Measurements from ENCODE around the gene LINC00305.

The LINC00305 gene

GRCh38 chr18:64082513-64082912 is 66.4 kb downstream of the LINC00305 start:
- Histone ChIP-seq H3K9me3 (ENCODE audit: control insufficient read depth, insufficient read depth, low read depth, low read length) (no peaks in the 10 kb centered on the region), H3K27ac (ENCODE audit: extremely low read depth, low read depth, low read length) (no peak overlapping the region), H3K36me3 (ENCODE audit: control insufficient read depth in 2 of 2, insufficient read depth in 1 of 2, low read length in 2 of 2) (no peaks in the 10 kb centered on the region), H3K4me3 (ENCODE audit: low read depth, low read length) (no peak overlapping the region), H3K4me1 (ENCODE audit: control insufficient read depth, insufficient read depth, low read length) (no peaks in the 10 kb centered on the region)
- POLR2A ChIA-PET: no interaction called here
- CTCF ChIA-PET: interaction anchor here (0.6 kb wide), 1 partner anchor 82 kb away, joined by 3 read pairs; no protein-coding TSS in a partner anchor
- TF ChIP-seq PRDM2 (tag by site-specific recombination; IDR thresholded peaks at IDR 0.05; ENCODE audit: borderline replicate concordance): no peak
- TF ChIP-seq ZBTB7A (tag by site-specific recombination; IDR thresholded peaks at IDR 0.05; ENCODE audit: low read depth): no peak
- no peak for TF ChIP-seq ZNF140 (tag by site-specific recombination; IDR thresholded peaks at IDR 0.05)
- no peak for TF ChIP-seq KLF7 (tag by site-specific recombination; IDR thresholded peaks at IDR 0.05; ENCODE audit: borderline replicate concordance)
- no peak for TF ChIP-seq ZNF214 (tag by site-specific recombination; IDR thresholded peaks at IDR 0.05; ENCODE audit: borderline replicate concordance)
- TF ChIP-seq BCL11A (tag by site-specific recombination; IDR thresholded peaks at IDR 0.05; ENCODE audit: low read depth): no peak
- TF ChIP-seq ZBTB10 (tag by site-specific recombination; IDR thresholded peaks at IDR 0.05): no peak
- TF ChIP-seq ZNF311 (tag by site-specific recombination; IDR thresholded peaks at IDR 0.05; ENCODE audit: borderline replicate concordance): no peak
- TF ChIP-seq ZNF776 (tag by site-specific recombination; IDR thresholded peaks at IDR 0.05; ENCODE audit: borderline replicate concordance): no peak

- ChIA-PET POLR2A (no interaction called here), CTCF (interaction anchor here (0.6 kb wide), 1 partner anchor 83 kb away, joined by 3 read pairs; no protein-coding TSS in a partner anchor)
- H3K4me3 ChIP-seq (ENCODE audit: low read depth, low read length): no peak overlapping the region
- H3K4me1 ChIP-seq (ENCODE audit: control insufficient read depth, insufficient read depth, low read length): no peaks in the 10 kb centered on the region
- H3K9me3 ChIP-seq (ENCODE audit: control insufficient read depth, insufficient read depth, low read depth, low read length): no peaks in the 10 kb centered on the region
- H3K36me3 ChIP-seq (ENCODE audit: control insufficient read depth in 2 of 2, insufficient read depth in 1 of 2, low read length in 2 of 2): no peaks in the 10 kb centered on the region
- no peak overlapping the region for H3K27ac ChIP-seq (ENCODE audit: extremely low read depth, low read depth, low read length)
- no peak for TF ChIP-seq ZNF561 (tag by site-specific recombination; IDR thresholded peaks at IDR 0.05; ENCODE audit: borderline replicate concordance)
- TF ChIP-seq YY1 (tag by site-specific recombination; IDR thresholded peaks at IDR 0.05): no peak
- TF ChIP-seq SCRT2 (tag by site-specific recombination; IDR thresholded peaks at IDR 0.05): no peak
- TF ChIP-seq TSHZ1 (tag by site-specific recombination; IDR thresholded peaks at IDR 0.05; ENCODE audit: borderline replicate concordance): no peak
- TF ChIP-seq ZNF184 (tag by site-specific recombination; IDR thresholded peaks at IDR 0.05): no peak
- no peak for TF ChIP-seq TCF7L2 (IDR thresholded peaks at IDR 0.05; ENCODE audit: borderline replicate concordance, low read depth, low read length)
- no peak for TF ChIP-seq ZNF341 (tag by site-specific recombination; IDR thresholded peaks at IDR 0.05; ENCODE audit: low read depth)
- TF ChIP-seq ZNF37A (tag by site-specific recombination; IDR thresholded peaks at IDR 0.05): no peak
- TF ChIP-seq GLI4 (tag by site-specific recombination; IDR thresholded peaks at IDR 0.05): no peak
- no peak for TF ChIP-seq ZNF558 (tag by site-specific recombination; IDR thresholded peaks at IDR 0.05)
- no peak for TF ChIP-seq ZNF280D (tag by site-specific recombination; IDR thresholded peaks at IDR 0.05)
These were observed 66.8 kb downstream of the LINC00305 start for GRCh38 chr18:64082054-64082453.
